Stimulated activated CD4-positive, alpha-beta T cell treated with anti-CD3 and anti-CD28 coated beads, Interleukin-1b, Interleukin-23, amount 100 ng/mL, for 1 hour (primary cell): ENCODE data around the gene CASP9.
"Not testable (repeated sequence)": the region's sequence is repeated elsewhere in the genome, so short reads cannot be mapped to it uniquely, and the experiment has no call there.

Experiments
- DNase-seq, 2 donors: peaks; one replicate each; pipeline ENCODE4 v3.0.0-alpha.2; 2020; ENCODE audit warnings: low read depth in 2 of 2

The CASP9 gene

GRCh38 chr1:15500184-15501178, 23.5 kb downstream of the CASP9 start:
- DNase-seq: no peak

GRCh38 chr1:15493869-15494390, 30.1 kb downstream of the CASP9 start:
- no peak for DNase-seq

GRCh38 chr1:15492596-15492995, 31.4 kb downstream of the CASP9 start:
- DNase-seq: no peak

- not testable (repeated sequence) for DNase-seq
Measured at GRCh38 chr1:15491010-15491409, 33.0 kb downstream of the CASP9 start.

- no peak for DNase-seq
Measured at GRCh38 chr1:15489052-15489736, 34.8 kb downstream of the CASP9 start.

- no peak for DNase-seq
Measured at GRCh38 chr1:15488371-15488770, 35.6 kb downstream of the CASP9 start.

GRCh38 chr1:15486844-15487610, 37.0 kb downstream of the CASP9 start:
- not testable (repeated sequence) for DNase-seq

- DNase-seq: no peak
Measured at GRCh38 chr1:15485636-15486035, 38.4 kb downstream of the CASP9 start.

GRCh38 chr1:15484443-15484842, 39.6 kb downstream of the CASP9 start:
- not testable (repeated sequence) for DNase-seq

- DNase-seq: no peak
Measured at GRCh38 chr1:15483971-15484370, 40.0 kb downstream of the CASP9 start.

- not testable (repeated sequence) for DNase-seq
Measured at GRCh38 chr1:15482983-15483543, 41.0 kb downstream of the CASP9 start.

- DNase-seq: not testable (repeated sequence)
Measured at GRCh38 chr1:15482455-15482854, 41.6 kb downstream of the CASP9 start.

GRCh38 chr1:15479654-15480347, 44.2 kb downstream of the CASP9 start:
- DNase-seq: no peak

- DNase-seq: no peak
Measured at GRCh38 chr1:15477646-15478212, 46.3 kb downstream of the CASP9 start.

- DNase-seq: no peak
Measured at GRCh38 chr1:15476927-15477326, 47.1 kb downstream of the CASP9 start.

GRCh38 chr1:15475752-15476314, 48.2 kb downstream of the CASP9 start, which contains the start of gene CELA2B:
TSS of gene CELA2B (plus strand) at chr1:15476104. CDS start at chr1:15476126, 22 bp downstream.
- DNase-seq: no peak

GRCh38 chr1:15472587-15472986, 51.4 kb downstream of the CASP9 start:
- no peak for DNase-seq

- not testable (repeated sequence) for DNase-seq
Measured at GRCh38 chr1:15471723-15472122, 52.3 kb downstream of the CASP9 start.

- DNase-seq: not testable (repeated sequence)
Measured at GRCh38 chr1:15471067-15471466, 52.9 kb downstream of the CASP9 start.
